NB4 (cell line): ENCODE measurements around the gene NUMB.

ENCODE experiments used
- DNase-seq: peaks from one replicate; pipeline ENCODE4 v3.0.0; 2010; ENCODE audit warnings: low read depth
- H3K4me3 ChIP-seq: one replicate; pipeline ENCODE4 v1.5.1; 2011; ENCODE audit warnings: mild to moderate bottlenecking, low read depth, low read length, moderate library complexity
- MYC ChIP-seq: IDR thresholded peaks from 2 replicates; pipeline ENCODE4 v1.6.1; 2011; ENCODE audit warnings: low read depth, low read length
- POLR2A ChIP-seq: IDR thresholded peaks from 2 replicates; pipeline ENCODE4 v1.6.1; 2011; ENCODE audit warnings: mild to moderate bottlenecking; ENCODE audit not compliant: insufficient read length; ENCODE audit errors: extremely low read depth
- TF ChIP-seq, protein P1 (sequence below): IDR thresholded peaks from 2 replicates; pipeline ENCODE4 v1.6.1; 2011; ENCODE audit warnings: low read depth, low read length
- TF ChIP-seq, protein P2 (sequence below): IDR thresholded peaks from one replicate; pipeline ENCODE4 v1.5.1; 2012; ENCODE audit warnings: low read depth, low read length

Gene NUMB

DNA sequence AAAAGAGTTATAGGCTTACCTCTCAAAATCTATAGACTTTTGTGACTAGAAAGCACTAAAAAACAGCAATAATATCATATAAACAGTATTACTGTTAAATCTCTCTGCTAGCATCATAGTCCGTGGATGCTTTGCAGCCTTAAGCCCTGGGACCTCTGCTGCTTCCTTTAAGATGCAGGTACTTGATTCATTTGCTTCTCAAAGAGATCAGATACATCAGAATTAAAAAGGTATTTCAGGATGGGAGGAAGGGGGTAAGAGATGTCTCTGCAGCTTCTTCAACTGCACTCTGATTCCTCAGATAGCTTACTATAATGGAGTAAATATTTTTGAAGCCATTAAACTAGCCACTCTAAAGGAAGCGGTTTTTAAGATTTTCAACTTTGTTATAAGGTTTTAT, 171.7 kb downstream of the NUMB start:
- TF ChIP-seq POLR2A = no peak
- TF ChIP-seq, protein P1, sequence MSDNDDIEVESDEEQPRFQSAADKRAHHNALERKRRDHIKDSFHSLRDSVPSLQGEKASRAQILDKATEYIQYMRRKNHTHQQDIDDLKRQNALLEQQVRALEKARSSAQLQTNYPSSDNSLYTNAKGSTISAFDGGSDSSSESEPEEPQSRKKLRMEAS = no peak
- no peak overlapping the region for H3K4me3 ChIP-seq

DNA sequence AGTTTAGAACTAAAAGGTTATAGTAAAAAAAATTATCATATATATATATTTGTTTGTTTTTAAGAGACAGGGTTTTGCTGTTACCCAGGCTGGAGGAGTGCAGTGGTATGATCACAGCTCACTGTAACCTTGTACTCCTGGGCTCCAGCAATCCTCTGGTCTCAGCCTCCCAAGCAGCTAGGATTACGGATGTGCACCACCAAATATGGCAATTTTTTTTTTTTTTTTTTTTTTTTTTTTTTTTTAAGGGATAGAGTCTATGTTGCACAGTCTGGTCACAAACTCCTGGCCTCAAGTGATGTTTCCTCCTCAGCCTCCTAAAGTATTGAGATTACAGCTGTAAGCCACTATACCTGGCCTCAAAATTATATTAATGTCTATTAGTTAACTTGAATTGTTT, 172.4 kb downstream of the NUMB start:
- no peak for TF ChIP-seq MYC
- TF ChIP-seq, protein P1 = no peak
- no peak for TF ChIP-seq POLR2A
- TF ChIP-seq, protein P2, sequence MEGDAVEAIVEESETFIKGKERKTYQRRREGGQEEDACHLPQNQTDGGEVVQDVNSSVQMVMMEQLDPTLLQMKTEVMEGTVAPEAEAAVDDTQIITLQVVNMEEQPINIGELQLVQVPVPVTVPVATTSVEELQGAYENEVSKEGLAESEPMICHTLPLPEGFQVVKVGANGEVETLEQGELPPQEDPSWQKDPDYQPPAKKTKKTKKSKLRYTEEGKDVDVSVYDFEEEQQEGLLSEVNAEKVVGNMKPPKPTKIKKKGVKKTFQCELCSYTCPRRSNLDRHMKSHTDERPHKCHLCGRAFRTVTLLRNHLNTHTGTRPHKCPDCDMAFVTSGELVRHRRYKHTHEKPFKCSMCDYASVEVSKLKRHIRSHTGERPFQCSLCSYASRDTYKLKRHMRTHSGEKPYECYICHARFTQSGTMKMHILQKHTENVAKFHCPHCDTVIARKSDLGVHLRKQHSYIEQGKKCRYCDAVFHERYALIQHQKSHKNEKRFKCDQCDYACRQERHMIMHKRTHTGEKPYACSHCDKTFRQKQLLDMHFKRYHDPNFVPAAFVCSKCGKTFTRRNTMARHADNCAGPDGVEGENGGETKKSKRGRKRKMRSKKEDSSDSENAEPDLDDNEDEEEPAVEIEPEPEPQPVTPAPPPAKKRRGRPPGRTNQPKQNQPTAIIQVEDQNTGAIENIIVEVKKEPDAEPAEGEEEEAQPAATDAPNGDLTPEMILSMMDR = no peak
- DNase-seq = no peak
- H3K4me3 ChIP-seq = no peak overlapping the region

More for the DNA sequence above, 171.7 kb downstream of the NUMB start:
- DNase-seq = no peak

DNA sequence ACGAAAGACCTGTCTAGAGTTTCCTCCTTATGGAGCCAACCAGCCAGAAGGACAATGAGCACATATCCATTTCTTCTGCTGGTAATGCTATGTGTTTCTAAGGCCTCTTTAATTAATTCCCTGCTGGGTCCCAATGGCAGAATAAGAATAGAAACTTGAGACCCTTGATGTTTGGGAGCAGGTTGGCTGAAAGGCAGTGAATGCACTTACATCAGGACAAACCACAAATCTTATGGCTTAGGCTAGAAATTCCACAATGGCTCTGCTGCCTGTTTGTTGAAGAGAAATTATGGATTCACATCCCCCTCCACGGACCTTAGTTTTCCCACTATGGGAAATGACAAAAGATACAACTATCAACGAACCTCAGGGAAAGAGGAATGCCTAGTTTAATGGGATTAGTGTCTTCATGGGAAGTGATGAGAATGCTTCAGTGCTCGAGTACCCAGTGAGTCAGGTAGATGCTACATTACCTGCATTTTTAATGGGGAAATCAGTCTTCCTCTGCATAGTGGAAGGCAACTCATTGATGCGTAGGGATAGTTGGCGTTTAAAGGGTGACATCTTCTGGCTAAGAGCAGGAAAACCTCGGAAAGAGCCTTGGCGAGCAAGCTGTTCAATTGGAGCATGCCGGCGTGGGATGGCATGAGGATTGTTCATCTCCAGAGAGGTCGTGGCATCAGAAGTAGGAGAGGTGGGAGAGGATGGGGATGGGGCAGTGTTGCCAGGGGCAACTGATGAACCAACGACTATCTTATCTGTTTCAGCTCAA, 174.6 kb downstream of the NUMB start:
- no peak overlapping the region for H3K4me3 ChIP-seq
- DNase-seq = no peak
- TF ChIP-seq, protein P1 = no peak
- TF ChIP-seq, protein P2 = no peak
- TF ChIP-seq POLR2A (no peak), MYC (no peak)

DNA sequence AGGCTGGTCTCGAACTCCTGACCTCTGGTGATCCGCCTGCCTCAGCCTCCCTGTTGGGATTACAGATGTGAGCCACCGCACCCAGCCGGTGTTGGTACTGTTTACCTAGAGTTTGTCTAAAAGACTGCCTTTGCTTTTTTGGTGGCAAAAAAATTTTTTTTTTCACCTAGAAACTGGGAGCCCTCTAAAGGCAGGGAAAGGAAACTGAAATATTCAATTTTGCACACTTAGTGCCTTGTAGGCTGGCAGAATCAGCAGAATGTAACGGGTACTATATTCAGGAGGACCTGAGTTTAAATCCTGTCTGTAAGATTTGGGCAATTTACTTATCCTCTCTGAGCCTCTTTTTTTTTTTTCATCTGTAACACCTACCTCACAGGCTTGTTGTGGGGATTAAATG, 177.4 kb downstream of the NUMB start:
- DNase-seq = no peak
- no peak for TF ChIP-seq POLR2A
- TF ChIP-seq, protein P1 = no peak
- TF ChIP-seq MYC = no peak
- TF ChIP-seq, protein P2 = no peak
- H3K4me3 ChIP-seq = no peak overlapping the region

DNA sequence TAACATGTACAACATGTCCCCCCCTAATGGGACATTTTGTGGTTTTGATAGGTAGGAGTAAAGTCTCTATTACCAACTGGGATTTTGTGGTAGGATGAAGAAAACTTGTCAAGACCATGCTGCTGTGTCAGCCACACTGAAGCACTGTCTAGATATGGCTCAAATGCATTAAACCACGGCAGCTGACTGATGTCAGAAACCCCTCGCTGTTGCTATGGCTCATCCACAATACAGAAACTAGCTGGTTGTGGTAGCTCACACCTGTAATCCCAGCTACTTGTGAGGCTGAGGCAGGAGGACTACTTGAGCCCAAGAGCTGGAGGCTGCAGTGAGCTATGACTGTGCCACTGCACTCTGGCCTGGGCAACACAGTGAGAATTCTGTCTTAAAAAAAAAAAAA, 181.0 kb downstream of the NUMB start:
- TF ChIP-seq, protein P2 = no peak
- no peak for TF ChIP-seq POLR2A
- H3K4me3 ChIP-seq = no peak overlapping the region
- no peak for DNase-seq

DNA sequence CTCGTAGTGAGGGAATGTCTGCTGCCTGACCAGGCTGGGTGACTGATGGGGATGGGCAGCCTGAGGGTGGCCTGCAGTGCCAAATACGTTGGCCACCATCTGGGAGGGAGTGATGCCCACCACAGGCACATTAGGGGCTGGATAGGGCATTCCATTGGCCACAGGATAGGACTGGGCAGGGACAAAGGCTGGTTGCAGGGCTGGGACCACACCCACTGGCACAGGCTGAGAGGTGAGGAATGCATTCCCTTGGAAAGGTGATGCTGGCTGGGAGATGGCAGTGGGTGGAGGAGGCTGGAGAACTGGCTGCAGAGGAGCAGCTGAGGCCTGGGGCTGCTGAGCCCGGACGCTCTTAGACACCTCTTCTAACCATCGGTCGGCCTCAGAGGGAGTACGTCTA, 181.5 kb downstream of the NUMB start:
- DNase-seq = no peak
- no peak overlapping the region for H3K4me3 ChIP-seq
- no peak for TF ChIP-seq POLR2A
- TF ChIP-seq, protein P2 = no peak
- TF ChIP-seq MYC = no peak
- TF ChIP-seq, protein P1 = no peak
